Panc1 (cell line): Measurements from ENCODE around the gene DCAF8L2.

Experiments
- REST ChIP-seq, 2 experiments: IDR thresholded peaks; 2 replicates each; pipeline ENCODE4 v1.6.1; 2011 to 2012; ENCODE audit warnings: low read depth in 2 of 2, control low read depth in 1 of 2, low read length in 1 of 2, mild to moderate bottlenecking in 1 of 2, moderate library complexity in 1 of 2; ENCODE audit not compliant: insufficient read depth in 1 of 2
- SIN3A ChIP-seq: IDR thresholded peaks from 2 replicates; pipeline ENCODE4 v1.6.1; 2012; ENCODE audit warnings: low read depth, mild to moderate bottlenecking, low read length, moderate library complexity, borderline replicate concordance; ENCODE audit not compliant: insufficient read depth
- TCF7L2 ChIP-seq: IDR thresholded peaks from 2 replicates; pipeline ENCODE4 v1.6.1; 2011; ENCODE audit warnings: mild to moderate bottlenecking, low read depth, low read length, inconsistent platforms
- TF ChIP-seq, protein P1 (sequence below): fragments of 450-650 bp; IDR thresholded peaks from 2 replicates; pipeline ENCODE4 v1.5.1; 2017; ENCODE audit warnings: mild to moderate bottlenecking

DNA sequence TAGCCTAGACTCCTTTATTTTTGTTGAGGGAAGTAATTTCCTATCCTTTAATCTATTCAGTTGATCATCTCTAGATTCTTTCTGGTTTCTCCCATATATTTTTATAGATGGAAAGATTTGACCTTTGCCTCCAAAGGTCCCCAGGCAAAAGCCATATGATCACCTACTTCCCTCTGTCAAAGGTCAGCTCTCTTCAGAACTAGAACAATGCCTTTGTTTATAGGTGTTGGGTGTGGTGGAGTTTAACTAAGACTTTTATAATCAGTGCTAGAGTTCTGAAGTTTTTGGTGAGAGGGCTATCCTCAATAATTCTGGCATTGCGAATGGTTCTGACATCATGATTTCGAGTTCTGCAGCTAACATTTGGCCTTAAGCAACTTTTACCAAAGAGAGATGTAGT lies 19.0 kb upstream of the DCAF8L2 start:
- no peak for TF ChIP-seq REST (IDR thresholded peaks at IDR 0.05; ENCODE audit: insufficient read depth in 1 of 2, low read depth in 2 of 2, low read length in 1 of 2)
- TF ChIP-seq, protein P1, sequence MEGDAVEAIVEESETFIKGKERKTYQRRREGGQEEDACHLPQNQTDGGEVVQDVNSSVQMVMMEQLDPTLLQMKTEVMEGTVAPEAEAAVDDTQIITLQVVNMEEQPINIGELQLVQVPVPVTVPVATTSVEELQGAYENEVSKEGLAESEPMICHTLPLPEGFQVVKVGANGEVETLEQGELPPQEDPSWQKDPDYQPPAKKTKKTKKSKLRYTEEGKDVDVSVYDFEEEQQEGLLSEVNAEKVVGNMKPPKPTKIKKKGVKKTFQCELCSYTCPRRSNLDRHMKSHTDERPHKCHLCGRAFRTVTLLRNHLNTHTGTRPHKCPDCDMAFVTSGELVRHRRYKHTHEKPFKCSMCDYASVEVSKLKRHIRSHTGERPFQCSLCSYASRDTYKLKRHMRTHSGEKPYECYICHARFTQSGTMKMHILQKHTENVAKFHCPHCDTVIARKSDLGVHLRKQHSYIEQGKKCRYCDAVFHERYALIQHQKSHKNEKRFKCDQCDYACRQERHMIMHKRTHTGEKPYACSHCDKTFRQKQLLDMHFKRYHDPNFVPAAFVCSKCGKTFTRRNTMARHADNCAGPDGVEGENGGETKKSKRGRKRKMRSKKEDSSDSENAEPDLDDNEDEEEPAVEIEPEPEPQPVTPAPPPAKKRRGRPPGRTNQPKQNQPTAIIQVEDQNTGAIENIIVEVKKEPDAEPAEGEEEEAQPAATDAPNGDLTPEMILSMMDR, result no peak
- no peak for TF ChIP-seq TCF7L2
- TF ChIP-seq SIN3A, result no peak
